A673 (cell line): Measurements from ENCODE around the gene SPATA13. TPM values are rescaled to one million over a fixed set of nuclear protein-coding genes. Genes with fewer than 3 reads are reported as not detected.

Source experiments
- BruUV-seq: library from RNA; stranded (reverse); fragments of 400-500 nt; replicated peaks from 2 replicates; lab custom pipeline; 2021; lab: Mats Ljungman, UMichigan
- CTCF ChIA-PET: fragments of 300-600 bp; sonication (Branson Sonifier 250); formaldehyde crosslinking; loops from one replicate; lab custom pipeline; 2022; ENCODE audit warnings: antibody characterized with exemption; lab: Charles Lee
- POLR2A ChIA-PET: fragments of 300-600 bp; sonication (Branson Sonifier 250); formaldehyde crosslinking; loops from one replicate; lab custom pipeline; 2022; ENCODE audit warnings: antibody characterized with exemption; ENCODE audit not compliant: low non-redundant PET; lab: Charles Lee
- DNase-seq: peaks from one replicate; pipeline ENCODE4 v3.0.0-alpha.2; 2015; ENCODE audit warnings: low spot score
- H3K27ac ChIP-seq: fragments of 200-600 bp; sonication (generic); 2 replicates; pipeline ENCODE4 v1.5.1; 2016; ENCODE audit warnings: mixed run types, low read depth, mild to moderate bottlenecking, mixed read lengths, antibody characterized with exemption, low read length; ENCODE audit not compliant: poor library complexity, severe bottlenecking
- H3K27me3 ChIP-seq: fragments of 200-600 bp; sonication (generic); replicated peaks from 2 replicates; pipeline ENCODE4 v1.6.1; 2017; ENCODE audit warnings: mixed run types, low read depth, mild to moderate bottlenecking, mixed read lengths, antibody characterized with exemption, low read length; ENCODE audit not compliant: insufficient read depth, poor library complexity
- H3K36me3 ChIP-seq: fragments of 200-600 bp; sonication (generic); 2 replicates; pipeline ENCODE4 v1.6.1; 2016; ENCODE audit warnings: mixed run types, mild to moderate bottlenecking, mixed read lengths, antibody characterized with exemption, low read length; ENCODE audit not compliant: insufficient read depth, poor library complexity, severe bottlenecking
- H3K4me1 ChIP-seq: fragments of 200-600 bp; sonication (generic); 2 replicates; pipeline ENCODE4 v1.6.1; 2017; ENCODE audit warnings: mixed run types, mild to moderate bottlenecking, mixed read lengths, antibody characterized with exemption, low read length; ENCODE audit not compliant: insufficient read depth, poor library complexity, severe bottlenecking
- H3K4me3 ChIP-seq: fragments of 200-600 bp; sonication (generic); 2 replicates; pipeline ENCODE4 v1.5.1; 2016; ENCODE audit warnings: low read depth, mixed run types, mild to moderate bottlenecking, mixed read lengths, low read length; ENCODE audit not compliant: poor library complexity, severe bottlenecking
- H3K9me3 ChIP-seq: fragments of 200-600 bp; sonication (generic); 2 replicates; pipeline ENCODE4 v1.6.1; 2016; ENCODE audit warnings: mixed run types, low read depth, mild to moderate bottlenecking, mixed read lengths, antibody characterized with exemption, low read length; ENCODE audit not compliant: poor library complexity, severe bottlenecking
- EZH2 ChIP-seq: fragments of 200-600 bp; sonication (generic); IDR thresholded peaks from 2 replicates; pipeline ENCODE4 v1.6.1; 2017; ENCODE audit warnings: borderline replicate concordance, low read depth, mild to moderate bottlenecking, mixed read lengths, antibody characterized with exemption, low read length; ENCODE audit not compliant: poor library complexity, severe bottlenecking
- intact Hi-C: fragments of 100-400 bp; cut with micrococcal nuclease; formaldehyde crosslinking; loops from one replicate; pipeline ENCODE4 v1.10.0; 2022; ENCODE audit not compliant: unreplicated experiment
- total RNA-seq: library from RNA; stranded (reverse); gene quantifications from 2 replicates; pipeline ENCODE4 v1.2.3, GENCODE V29; 2021
- TF ChIP-seq, protein P1 (sequence below): fragments of 300-800, 200-600 bp; sonication (generic); conservative IDR thresholded peaks from 2 replicates; pipeline ENCODE4 v1.5.1; 2017; ENCODE audit warnings: low read depth, mild to moderate bottlenecking, antibody characterized with exemption, low read length, moderate library complexity, mixed read lengths

Gene SPATA13
- total RNA-seq, 1 experiment from 2014 or later = 58.2 TPM

DNA sequence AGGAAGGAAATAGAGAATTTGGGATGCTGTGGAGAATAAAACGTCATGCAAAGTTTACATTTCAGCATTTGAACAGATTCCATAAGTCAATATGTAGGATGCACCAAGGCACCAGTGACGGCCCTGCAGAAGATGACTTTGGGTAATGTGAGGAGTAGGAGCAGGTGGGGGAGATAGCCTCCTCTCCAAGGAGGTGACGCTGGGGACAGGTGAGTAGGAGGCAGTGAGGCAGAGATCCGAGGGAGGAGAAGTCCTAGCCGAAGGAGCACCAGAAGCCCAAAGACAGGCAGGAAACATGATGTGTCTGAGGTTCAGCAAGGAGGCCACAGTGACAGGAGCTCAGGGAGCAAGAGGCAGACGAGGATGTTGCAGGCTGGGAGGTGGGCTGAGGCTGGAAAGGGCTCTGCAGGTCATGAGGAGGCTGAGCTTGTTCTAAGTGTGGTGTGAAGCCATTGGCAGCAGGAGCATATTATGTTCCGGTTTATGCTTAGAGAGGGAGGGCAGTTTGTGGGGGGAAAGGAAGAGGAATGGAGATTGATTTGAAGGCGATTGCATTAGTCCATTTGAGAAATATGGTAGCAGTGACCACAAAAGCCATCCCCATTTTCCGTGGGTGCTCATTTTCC, 93.1 kb downstream of the SPATA13 start:
- Histone ChIP-seq H3K4me3 (no peak overlapping the region), H3K27me3 (no peaks in the 10 kb centered on the region), H3K36me3 (no peaks in the 10 kb centered on the region), H3K27ac (no peak overlapping the region), H3K9me3 (no peaks in the 10 kb centered on the region), H3K4me1 (peaks cover 4% of the 10 kb centered on the region)
- no peak for DNase-seq
- no peak for TF ChIP-seq EZH2
- TF ChIP-seq, protein P1, sequence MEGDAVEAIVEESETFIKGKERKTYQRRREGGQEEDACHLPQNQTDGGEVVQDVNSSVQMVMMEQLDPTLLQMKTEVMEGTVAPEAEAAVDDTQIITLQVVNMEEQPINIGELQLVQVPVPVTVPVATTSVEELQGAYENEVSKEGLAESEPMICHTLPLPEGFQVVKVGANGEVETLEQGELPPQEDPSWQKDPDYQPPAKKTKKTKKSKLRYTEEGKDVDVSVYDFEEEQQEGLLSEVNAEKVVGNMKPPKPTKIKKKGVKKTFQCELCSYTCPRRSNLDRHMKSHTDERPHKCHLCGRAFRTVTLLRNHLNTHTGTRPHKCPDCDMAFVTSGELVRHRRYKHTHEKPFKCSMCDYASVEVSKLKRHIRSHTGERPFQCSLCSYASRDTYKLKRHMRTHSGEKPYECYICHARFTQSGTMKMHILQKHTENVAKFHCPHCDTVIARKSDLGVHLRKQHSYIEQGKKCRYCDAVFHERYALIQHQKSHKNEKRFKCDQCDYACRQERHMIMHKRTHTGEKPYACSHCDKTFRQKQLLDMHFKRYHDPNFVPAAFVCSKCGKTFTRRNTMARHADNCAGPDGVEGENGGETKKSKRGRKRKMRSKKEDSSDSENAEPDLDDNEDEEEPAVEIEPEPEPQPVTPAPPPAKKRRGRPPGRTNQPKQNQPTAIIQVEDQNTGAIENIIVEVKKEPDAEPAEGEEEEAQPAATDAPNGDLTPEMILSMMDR = no peak
- ChIA-PET POLR2A (interaction anchor here (0.7 kb wide), 1 partner anchor 784 kb away, joined by 3 read pairs; no protein-coding TSS in a partner anchor), CTCF (no interaction called here)
- no TSS peak for BruUV-seq
- intact Hi-C loops = no loop called here

DNA sequence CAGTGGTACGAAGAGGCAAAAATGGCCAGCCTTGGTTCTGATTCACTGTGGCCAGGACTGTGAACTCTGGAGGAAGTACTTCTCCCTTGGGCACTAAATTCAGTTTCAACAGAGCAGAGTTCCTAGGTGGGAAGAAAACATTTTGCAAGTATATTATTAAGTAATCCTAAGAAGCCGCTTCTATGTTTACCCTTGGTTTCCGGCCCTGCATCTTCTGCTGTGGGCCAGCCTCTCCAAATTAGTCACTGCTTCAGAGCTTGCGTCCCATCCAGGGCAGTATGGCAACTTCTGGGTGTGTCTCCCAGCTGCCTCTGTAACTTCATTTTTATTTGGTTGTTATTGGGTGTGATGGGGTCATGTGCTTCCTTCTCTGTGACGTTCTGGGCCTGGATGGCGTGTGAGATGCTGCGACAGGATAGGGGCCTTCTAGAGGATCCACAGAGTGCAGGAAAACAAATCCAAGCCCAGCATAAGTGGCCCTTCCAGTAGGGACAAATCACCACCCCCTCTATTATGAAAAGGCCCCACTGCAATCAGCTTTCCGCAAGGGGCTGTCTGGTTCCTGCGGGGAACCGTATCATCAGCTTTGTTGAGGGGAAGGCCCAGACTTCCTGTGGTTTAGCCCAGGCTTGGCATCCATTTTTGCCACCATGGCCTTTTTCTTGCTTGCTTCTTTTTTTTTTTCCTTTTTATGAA, 93.8 kb downstream of the SPATA13 start:
- H3K27ac ChIP-seq = no peak overlapping the region
- ChIA-PET POLR2A (interaction anchor here (0.7 kb wide), 1 partner anchor 785 kb away, joined by 3 read pairs; no protein-coding TSS in a partner anchor), CTCF (no interaction called here)
- TF ChIP-seq, protein P1 = no peak
- no peak for TF ChIP-seq EZH2
- BruUV-seq = no TSS peak
- no peak overlapping the region for H3K4me3 ChIP-seq
- no peaks in the 10 kb centered on the region for H3K27me3 ChIP-seq
- no peaks in the 10 kb centered on the region for H3K9me3 ChIP-seq
- intact Hi-C loops = no loop called here
- H3K36me3 ChIP-seq = no peaks in the 10 kb centered on the region
- no peak for DNase-seq
- H3K4me1 ChIP-seq = peaks cover 4% of the 10 kb centered on the region

DNA sequence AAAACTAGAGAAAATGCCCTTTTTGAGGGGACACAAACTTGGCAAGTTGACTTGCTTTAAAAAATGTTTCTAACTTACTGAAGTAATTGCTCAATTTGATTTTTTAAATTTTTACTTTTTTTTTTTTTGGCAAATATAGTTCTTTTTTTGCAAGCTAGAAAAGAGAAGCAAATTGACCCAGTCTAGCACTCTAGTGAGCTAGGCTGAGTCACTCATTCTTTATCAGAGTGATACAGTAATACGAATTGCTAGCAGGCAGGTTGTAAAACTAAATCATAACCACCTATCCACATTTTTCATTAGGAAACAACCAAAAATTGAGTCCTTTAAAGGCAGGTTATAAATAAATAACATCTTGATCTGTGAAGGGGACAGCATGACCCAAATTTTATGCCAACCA, 97.0 kb downstream of the SPATA13 start:
- intact Hi-C loops = no loop called here
- H3K4me1 ChIP-seq = peaks cover 7% of the 10 kb centered on the region
- TF ChIP-seq, protein P1 = no peak
- no peak for TF ChIP-seq EZH2
- no peak overlapping the region for H3K4me3 ChIP-seq
- POLR2A ChIA-PET = no interaction called here
- CTCF ChIA-PET = no interaction called here
- no peaks in the 10 kb centered on the region for H3K36me3 ChIP-seq
- H3K27me3 ChIP-seq = no peaks in the 10 kb centered on the region
- BruUV-seq = no TSS peak
- H3K27ac ChIP-seq = no peak overlapping the region
- DNase-seq = no peak
- H3K9me3 ChIP-seq = no peaks in the 10 kb centered on the region
